ENCODE data around the gene CEP128.

The CEP128 gene

DNA sequence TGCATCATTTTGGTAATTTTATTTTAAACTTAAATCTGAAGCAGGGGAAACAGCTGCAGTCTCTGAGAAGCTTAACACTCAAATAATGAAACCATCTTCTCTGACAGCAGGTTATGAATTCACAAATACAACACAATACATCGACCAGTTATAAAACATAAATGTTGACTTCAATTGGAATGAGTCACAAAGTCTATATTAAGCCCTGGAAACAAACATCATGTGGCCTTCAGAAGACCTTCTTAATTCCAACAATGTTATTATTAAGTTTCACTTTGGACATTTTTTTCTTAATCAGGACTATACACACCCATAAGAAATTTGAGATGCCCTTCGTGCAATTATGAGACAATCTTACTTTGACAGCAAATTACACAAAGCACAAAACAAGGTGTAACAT is 68.9 kb downstream of the CEP128 start:
- no peak for DNase-seq

DNA sequence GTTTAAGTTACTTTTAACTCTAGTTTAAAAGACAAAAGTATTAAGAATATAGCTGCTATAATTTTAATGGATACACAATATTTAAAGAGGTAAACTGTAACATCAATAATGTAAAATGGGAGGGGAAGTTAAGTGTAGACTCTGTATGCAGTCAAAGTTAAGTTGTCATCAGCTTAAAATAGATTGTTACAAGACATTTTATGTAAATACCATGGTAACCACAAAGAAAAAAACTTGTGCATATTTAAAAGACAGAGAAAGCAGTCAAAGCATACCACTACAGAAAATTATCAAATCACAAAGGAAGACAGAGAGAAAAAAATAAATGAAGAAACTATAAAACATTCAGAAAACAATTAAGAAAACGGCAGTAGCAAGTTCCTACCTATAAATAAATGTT is 73.3 kb downstream of the CEP128 start:
- DNase-seq, result no peak

DNA sequence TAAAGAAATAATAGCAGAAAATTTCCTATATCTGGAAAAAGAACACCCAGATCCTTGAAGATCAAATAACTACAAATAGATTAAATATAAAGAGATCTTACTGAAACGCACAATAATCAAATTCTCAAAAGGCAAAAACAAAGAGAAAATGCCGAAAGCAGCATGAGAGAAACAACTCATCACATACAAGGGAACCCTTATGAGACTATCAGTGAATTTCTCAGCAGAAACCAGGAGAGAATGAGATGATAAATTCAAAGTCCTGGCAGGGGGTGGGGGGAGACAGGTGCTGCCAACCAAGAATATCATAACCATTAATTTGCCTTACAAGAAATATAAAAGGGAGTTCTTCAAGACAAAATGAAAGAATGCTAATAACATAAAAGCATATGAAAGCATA is 73.7 kb downstream of the CEP128 start:
- no peak for DNase-seq

DNA sequence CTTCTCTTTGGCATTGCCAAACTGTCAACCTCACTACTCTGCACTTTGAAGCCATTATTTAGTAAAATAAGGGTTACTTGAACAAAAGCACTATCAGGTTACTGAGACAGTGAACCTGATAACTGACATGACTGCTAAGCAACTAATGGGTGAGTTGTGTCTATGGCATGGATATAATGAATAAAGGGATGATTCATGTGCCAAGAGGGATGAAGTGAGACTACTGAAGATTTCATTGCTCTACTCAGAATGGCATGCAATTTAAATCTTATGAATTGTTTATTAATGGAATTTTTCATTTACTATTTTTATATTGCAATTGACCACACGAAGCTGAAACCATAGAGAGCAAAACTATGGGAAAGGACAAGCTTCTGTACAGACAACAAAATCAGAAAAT is 74.4 kb downstream of the CEP128 start:
- no peak for DNase-seq

DNA sequence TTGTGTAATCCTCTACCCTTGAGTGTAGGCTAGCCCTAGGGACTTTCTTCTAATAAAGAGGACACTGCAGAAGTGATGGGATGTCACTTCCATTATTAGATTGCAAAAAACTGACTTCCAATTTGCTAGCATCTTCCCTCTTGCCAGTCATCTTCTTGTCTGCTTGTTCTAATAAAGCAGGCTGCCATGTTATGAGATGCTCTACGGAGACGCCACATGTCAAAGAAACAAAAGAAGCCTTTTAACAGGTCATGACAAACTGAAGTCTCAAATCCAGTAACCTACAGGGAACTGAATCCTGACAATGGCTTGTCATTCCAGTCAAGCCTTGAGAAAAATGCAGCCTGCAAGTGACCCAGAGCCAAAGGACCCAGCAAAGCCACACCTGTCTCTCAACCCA is 76.0 kb downstream of the CEP128 start:
- no peak for DNase-seq

DNA sequence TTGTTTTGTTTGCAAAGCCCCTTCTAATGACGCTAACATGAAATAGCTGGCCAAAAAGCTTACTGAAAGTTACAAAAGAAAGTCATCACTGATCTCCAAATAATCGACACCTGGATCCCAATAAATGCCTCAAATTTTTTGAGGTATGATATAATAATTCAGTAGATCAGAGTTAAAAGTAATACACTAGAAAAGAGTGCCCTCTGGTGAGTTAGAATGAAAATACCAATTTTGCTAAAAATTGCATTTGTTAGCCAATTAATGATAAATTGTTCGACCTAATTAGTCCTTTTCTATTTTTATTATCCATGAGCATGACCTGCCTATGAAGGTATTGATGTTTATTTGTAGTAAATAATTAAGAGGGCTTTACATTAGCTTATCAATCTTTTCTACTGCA is 78.6 kb downstream of the CEP128 start:
- DNase-seq, result peak; percentile 15

DNA sequence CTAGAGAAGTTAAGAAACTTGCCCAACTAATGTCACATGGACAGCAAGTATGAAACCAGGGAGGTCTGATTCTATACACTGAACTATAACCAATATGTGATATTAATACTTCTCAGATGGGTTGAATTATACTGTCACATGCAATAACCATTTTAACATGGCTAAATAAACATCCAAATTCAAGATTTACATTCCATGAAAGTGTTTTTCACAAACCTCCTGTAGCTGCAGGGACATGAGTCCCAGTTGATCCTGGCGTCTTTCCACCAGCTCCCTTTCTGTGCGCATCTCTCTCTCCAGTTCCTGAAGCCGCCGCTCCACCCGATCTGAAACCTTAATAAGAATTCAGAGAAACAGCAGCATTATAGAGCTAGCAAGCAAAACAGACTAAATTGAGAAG is 79.0 kb downstream of the CEP128 start:
- no peak for DNase-seq

DNA sequence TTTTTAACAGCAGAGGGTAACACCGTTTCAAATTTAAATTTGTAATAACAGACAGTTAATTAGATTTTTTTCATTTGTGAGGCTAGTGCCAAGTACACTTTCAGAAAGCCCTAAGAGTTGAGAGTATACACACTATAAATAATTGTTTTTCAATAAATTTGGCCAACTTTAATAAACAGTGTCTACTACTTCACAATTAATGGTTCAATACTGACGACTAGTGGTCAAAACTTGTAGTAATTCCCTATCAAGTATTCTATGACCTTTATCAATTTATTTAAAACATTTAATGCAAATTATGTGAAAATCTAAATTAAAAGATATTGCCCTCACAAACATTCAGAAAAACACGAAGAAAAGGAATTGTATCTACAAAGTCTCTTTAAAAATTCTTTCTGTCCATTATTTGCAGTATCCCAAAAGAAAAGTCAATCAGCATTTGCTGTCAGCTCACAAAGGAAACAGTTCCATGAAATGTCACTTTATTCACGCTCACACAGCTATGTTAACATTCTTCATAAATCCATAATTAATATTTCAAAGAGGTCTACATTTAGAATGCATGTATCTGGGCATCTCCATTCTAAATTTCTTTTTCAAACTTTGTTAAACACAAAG is 91.2 kb downstream of the CEP128 start:
- peak; percentile 69 for DNase-seq

DNA sequence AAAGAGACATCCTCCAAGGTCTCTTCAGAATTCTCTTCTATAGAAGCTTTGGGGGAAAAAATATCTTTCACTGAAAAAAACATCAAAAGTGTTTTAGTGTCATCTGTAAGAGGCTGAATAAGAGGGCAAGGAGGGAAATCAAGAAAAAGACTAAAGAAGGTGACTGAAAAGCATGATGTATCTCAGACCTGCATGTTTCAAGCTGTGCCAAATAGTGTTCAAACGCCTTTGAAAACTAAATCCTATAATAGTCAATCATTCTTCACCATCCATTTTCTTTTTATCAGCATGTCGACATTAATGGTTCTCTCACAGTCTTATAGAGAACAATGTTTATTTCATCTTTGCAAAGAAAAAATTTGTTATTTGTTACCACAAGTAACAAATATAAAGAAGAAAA is 94.5 kb downstream of the CEP128 start:
- DNase-seq, result no peak

DNA sequence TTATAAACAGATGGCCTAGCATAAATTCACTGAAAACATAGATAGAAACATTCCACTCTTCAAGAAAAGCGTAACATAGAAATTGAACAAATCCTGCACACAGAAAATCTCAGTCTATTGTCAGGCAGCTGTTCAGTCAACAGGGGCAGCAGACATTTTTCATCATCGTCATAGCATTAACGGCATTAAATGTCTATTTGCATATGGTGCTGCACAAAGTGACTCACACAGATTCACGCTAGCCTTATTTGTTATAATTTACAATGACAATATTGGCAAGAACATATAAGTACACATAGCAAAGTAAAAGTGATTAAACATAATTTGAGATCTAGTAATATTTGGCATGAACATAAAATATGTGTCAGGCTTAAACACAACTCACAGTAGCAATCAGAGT is 95.7 kb downstream of the CEP128 start:
- no peak for DNase-seq

DNA sequence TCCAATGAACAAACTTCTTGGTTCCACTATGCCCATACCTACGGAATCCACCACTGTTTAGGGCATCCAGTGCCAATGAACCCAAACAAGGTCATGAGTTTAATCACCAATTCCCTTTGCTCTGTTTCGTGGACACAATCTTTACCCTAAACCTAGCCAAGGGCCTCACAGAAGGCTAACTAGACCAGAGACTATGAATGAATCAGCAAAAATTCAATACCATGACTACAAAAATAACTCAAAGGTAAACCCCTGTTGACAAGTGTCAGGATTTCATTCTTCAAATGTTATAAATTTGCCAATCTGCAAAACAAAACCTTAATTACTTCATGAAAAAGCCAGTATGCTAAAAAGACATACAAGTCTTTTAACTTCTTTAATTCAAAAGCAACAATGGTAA is 96.7 kb downstream of the CEP128 start:
- DNase-seq, result peak; percentile 4

DNA sequence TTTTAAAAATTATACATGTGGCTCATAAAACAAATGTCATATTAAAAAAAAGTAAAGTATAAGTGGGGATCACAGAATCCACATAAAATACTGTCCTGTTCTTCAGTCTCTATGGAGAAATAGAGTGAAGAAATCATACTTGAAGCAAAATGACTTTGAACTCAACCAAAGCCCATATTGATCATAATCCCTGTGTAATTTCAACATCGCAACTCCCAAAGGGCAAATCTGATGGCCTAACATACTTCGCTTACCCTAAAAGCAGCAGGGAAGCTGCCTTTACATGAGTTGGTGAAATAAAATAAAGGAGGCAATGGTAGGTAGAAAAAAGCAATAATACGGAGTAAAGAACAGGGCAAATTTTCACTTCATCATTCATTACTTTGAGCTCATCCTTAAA is 101.8 kb downstream of the CEP128 start:
- no peak for DNase-seq

DNA sequence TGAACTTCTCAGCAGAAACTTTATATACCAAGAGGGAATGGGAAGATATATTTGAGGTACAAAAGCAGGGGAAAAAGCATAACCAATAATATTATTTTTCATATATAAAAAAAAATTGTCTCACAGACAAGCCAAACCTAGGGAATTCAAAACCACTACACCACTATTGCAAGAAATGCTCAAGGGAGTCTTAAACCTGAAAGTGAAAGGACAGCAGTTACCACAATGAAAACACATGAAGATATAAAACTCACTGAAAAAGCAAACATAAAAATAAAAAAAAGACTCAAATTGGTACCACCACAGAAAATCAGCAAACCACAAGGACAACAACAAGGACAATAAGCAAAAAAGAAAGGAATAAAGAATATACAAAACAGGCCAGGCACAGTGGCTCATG is 131.9 kb downstream of the CEP128 start:
- DNase-seq, result no peak

DNA sequence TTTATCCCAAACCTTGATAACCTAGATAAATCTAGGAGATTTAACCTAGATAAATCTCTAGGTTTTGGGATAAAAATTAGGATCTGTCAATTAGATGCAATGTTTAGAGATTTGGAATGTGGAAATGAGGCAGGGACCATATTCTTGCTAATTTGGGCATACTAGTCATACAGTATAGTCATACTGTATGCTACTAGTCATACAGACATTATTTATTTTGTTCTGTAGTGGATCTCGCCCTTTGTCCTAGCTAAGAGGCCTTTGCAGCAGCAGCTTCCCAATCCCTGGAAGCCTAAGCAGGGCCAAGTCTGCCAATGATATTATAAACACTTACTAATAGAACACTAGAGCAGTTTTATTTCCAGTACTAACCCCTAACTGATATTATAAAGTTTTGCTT is 136.4 kb downstream of the CEP128 start:
- no peak for DNase-seq

DNA sequence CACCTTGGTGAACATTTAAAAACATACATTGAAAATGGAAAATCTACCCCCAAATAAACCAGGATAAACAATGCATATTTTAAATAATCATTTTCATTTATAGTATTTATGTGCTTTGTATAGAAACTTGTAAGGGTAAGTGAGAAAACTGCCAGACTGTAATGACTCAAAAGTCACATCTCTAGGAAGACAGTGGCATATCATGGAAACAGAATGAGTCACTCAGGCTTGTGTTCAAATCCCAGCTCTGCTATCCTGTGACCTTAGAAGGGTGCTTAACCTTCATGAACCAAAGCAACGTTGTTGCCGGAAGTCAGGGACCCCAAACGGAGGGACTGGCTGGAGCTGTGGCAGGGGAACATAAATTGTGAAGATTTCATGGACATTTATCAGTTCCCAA is 142.7 kb downstream of the CEP128 start:
- DNase-seq, result no peak

DNA sequence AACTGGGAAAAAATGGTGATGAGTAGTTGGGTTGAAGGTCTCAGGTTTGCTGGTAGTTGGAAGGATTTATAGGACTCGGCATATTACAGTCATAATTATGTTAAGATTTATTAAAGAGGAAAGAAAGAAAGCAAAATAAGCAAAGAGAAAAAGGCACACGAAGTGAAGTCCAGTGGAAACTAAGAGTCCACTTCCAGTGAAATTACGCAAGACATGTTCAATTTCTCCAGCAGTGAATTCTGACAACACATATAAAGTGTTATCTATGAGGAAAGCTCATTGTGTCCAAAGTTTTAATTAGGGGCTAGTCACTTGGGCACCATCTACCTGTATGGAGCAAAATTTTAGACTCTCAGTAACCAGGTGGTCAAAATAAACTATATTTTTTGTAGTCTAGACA is 143.3 kb downstream of the CEP128 start:
- DNase-seq, result no peak

DNA sequence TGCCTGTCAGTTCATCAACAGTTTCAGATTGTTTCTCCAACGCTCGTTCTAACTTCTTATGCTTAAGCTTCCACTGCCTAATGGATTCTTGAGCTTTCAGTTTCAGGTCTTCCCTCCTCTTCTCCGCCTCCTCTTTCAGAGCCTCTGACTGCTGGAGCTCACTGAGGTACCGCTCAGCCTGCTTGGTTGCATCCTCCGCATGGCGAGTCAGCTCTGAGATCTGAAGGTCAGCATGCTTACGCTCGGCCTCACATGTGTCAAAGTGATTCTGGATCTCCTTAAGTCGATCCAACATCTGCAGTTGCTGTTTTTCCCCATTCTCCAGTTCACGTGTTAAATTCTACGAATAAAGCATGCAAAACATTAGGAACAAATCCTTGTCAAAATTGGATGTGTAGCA is 148.8 kb downstream of the CEP128 start:
- DNase-seq, result no peak

DNA sequence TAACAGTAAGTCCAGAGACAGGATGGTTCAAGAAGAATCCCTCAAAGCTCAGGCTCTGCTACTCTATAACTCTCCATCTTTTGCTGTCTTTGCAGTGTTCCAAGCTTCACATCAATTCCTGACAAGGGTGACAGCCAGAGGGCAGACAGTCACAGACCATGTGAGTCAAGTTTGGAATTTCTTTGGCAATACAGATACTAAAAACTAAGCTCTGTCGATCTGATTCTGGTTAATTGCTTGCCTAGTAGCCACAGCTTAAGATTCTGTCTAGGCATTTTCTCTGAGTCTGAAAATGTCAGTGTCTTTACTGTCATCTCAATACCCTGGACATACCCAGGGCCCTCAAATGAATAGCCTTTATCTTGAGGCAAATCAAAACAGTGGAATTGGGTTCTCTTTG is 153.7 kb downstream of the CEP128 start:
- no peak for DNase-seq

DNA sequence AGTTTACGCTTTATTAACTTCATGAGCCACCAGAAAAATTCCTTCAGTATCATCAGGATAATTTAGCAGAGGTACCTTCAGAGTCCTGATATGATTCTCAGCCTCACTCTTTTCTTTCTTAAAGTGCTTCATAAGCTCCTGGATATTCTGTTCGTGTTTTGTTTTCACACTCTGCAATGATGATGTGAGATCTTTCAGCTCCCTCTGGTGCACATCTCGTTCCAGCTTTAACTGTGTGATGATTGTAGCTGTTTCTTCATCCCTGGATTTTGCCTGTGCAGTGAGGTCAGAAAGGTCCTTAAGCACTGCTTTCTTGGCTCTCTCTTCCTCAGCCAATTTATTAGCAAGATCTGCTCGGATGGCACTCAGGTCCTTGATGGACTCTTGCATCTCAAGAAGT is 156.7 kb downstream of the CEP128 start:
- no peak for DNase-seq

DNA sequence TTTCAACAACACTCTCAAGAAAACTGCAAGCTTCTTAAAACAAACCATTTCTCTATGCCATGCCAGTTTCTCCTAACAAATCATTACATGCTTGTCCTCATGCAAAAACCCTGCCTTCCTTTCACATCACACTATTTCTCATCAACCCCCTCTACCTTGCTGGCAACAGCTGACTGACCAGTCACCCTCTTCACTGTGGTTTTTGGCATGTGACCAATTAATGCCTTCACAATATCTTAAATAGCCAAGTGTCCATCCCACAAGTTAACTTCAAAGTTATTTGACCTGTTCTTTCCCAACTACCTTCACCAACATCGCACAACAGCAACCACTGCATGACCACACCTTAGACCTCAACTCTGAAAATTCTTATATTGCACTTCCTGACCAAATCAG is 159.6 kb downstream of the CEP128 start:
- DNase-seq, result peak; percentile 15

DNA sequence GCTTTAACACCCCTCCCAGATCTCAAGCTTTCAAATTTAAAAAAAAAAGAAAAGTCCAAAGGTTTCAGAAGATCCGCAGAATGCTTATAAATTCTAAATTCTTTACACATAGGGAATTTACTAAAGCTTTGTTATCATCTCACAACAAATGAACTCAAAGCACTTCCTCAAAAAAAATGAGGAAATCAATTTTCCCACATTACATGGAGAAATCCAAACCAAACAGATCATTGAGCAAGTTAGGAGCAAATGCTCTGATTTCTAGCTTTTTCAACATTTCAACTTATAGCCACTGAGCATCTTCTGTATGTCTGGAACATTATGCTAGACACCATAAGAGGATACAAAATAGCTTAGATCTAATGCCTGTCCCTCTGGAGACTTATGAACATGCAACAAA is 161.0 kb downstream of the CEP128 start:
- DNase-seq, result no peak

DNA sequence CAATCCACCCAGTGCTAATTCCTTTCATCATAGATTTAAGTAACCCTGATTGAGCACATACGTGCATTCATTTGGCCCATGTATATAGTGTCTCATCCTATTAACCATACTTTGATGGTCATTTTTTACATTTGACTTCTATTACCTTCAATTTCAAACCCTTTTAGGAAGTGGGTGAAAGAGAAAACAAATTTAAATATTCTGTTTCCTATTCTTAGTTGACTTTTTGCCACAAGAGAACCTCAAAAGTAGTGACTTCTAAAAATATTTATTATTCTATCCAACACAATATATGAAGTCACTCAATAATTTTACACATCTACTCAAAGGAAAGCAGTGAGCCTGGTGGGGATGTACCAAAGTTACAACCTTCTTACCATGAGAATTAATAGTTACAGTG is 164.9 kb downstream of the CEP128 start:
- no peak for DNase-seq

DNA sequence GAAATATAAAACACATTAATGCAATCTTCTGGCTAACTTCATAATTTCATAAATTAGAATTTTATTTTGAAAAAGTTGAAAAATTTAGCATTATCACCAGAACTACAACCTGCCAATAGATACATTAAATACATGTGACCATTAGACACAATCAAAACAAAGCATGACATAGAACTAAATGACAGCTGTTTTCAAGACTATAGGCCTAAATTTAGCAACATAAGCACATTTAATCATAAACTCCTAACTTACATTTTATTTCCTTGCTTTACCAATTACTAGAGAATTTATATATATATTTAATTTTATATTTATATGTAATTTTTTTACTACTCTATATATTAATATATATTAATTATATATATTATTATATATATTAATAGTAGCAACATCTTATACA is 165.4 kb downstream of the CEP128 start:
- DNase-seq, result no peak

DNA sequence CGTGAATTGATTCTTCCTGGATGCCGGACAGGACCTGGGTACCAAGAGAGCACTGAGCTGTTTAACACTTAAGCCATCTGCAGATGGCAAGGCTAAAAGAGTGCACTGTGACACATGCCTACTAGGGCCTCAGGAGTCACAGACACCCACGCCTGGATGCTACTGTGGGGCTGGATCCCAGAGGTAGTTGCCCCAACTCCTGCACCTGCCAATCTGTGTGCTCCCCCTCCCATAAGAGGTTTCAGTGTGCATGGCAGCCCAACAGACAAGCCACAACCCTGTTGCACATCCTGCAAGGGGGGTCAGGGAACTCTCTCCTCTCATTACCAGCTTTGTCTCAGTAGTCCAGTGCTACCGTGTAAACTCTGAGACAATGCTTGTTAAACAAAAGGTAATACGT is 169.0 kb downstream of the CEP128 start:
- no peak for DNase-seq

DNA sequence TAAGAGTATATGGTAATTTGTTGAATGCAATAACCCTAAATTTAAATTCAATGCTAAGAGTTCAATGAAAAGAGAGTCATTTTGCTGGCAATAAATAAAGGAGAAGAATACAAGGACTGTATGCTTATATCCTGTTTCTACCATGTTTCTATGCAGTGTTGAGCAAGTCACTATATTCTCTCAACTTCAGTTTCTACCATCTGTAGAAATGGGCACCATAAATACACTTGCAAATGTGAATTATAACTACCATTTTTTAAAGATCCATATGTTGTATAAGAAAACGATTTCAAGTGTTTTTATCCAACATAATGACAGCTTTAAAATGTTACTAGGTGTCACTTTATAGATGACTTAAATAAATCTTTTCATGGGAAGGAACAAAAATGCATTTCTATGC is 170.3 kb downstream of the CEP128 start:
- DNase-seq, result no peak

All from hematopoietic multipotent progenitor cell treated with erythropoietin and hydrocortisone succinate and interleukin-3 and kit ligand, for 4 days (in vitro differentiated cells).